K562 (cell line): ENCODE data around the gene RERE. TPM values are rescaled to one million over a fixed set of nuclear protein-coding genes. Genes with fewer than 3 reads are reported as not detected.

Experiments used
- ATAC-seq: fragments of 200-7000 bp; cut with Tn5 transposase; 3 replicates; pipeline ENCODE4 v1.9.1; 2020; ENCODE audit warnings: moderate library complexity
- BruUV-seq: library from RNA; stranded (reverse); fragments of 400-500 nt; replicated peaks from 2 replicates; lab custom pipeline; 2021; lab: Mats Ljungman, UMichigan
- CTCF ChIA-PET: fragments of 300-600 bp; formaldehyde crosslinking; extraction: SDS; loops from one replicate; lab custom pipeline; 2021; ENCODE audit warnings: low intra/inter-chr PET ratio; lab: Yijun Ruan, JAX
- POLR2A ChIA-PET: fragments of 300-600, 350-650 bp; sonication (Branson Sonifier 250); formaldehyde crosslinking; extraction: SDS; loops from one replicate; lab custom pipeline; 2021; ENCODE audit warnings: antibody characterized with exemption, inconsistent platforms; lab: Yijun Ruan, JAX
- DNase-seq, 4 experiments: peaks; one replicate each; pipeline versions ENCODE4 v3.0.0 to v3.0.0-alpha.2; 2011 to 2018; ENCODE audit warnings: low spot score in 3 of 4, mixed read lengths in 3 of 4; ENCODE audit errors: extremely low read depth in 1 of 4
- FAIRE-seq: peaks from 2 replicates; lab custom pipeline; 2011; peaks lifted over from hg19 to GRCh38; lab: Jason Lieb, UNC
- H2AFZ ChIP-seq: 2 replicates; pipeline ENCODE4 v1.6.0; 2011; ENCODE audit warnings: low read depth, low read length, control low read depth, inconsistent platforms
- H3K27ac ChIP-seq: fragments of 200-600 bp; 3 replicates; pipeline ENCODE4 v1.8.0; 2011; ENCODE audit warnings: low read depth, mild to moderate bottlenecking, control low read depth, inconsistent platforms, low read length, moderate library complexity, mixed read lengths; ENCODE audit errors: extremely low read depth
- H3K27me3 ChIP-seq, 2 experiments: fragments of 300-600 bp in 1 of 2; 2 replicates in 1 of 2; 3 replicates in 1 of 2; pipeline versions ENCODE4 v1.6.0 to v1.8.0; 2011; ENCODE audit warnings: inconsistent platforms in 2 of 2, low read length in 2 of 2, mild to moderate bottlenecking in 1 of 2, mixed read lengths in 1 of 2, moderate library complexity in 1 of 2; ENCODE audit not compliant: control insufficient read depth in 2 of 2, insufficient read depth in 2 of 2
- H3K36me3 ChIP-seq: fragments of 300-600 bp; 3 replicates; pipeline ENCODE4 v1.8.0; 2011; ENCODE audit warnings: mild to moderate bottlenecking, low read length, inconsistent platforms; ENCODE audit not compliant: control insufficient read depth, insufficient read depth
- H3K4me1 ChIP-seq, 2 experiments: fragments of 200-600 bp in 1 of 2; replicated peaks in 1 of 2; 2 replicates in 1 of 2; 3 replicates in 1 of 2; pipeline versions ENCODE4 v1.5.1 to v1.8.0; 2011; ENCODE audit warnings: inconsistent platforms in 2 of 2, low read length in 2 of 2, mild to moderate bottlenecking in 1 of 2, mixed read lengths in 1 of 2, moderate library complexity in 1 of 2; ENCODE audit not compliant: control insufficient read depth in 2 of 2, insufficient read depth in 2 of 2
- H3K4me2 ChIP-seq: 2 replicates; pipeline ENCODE4 v1.6.1; 2011; ENCODE audit warnings: low read length, control low read depth, inconsistent platforms, mixed read lengths; ENCODE audit not compliant: insufficient read depth
- H3K4me3 ChIP-seq: fragments of 200-600 bp; sonication (generic), shearing (Covaris generic); 2 replicates; pipeline ENCODE4 v1.5.1; 2016; ENCODE audit warnings: control low read depth, inconsistent platforms
- H3K79me2 ChIP-seq: fragments of 200-600 bp; 3 replicates; pipeline ENCODE4 v1.8.0; 2011; ENCODE audit warnings: low read length, inconsistent platforms; ENCODE audit not compliant: control insufficient read depth, insufficient read depth
- H3K9ac ChIP-seq, 2 experiments: 2 replicates each; pipeline versions ENCODE4 v1.6.0 to v1.6.1; 2011; ENCODE audit warnings: low read depth in 2 of 2, low read length in 2 of 2, control low read depth in 1 of 2, inconsistent platforms in 1 of 2, mild to moderate bottlenecking in 1 of 2, mixed read lengths in 1 of 2; ENCODE audit not compliant: insufficient read depth in 1 of 2
- H3K9me1 ChIP-seq: one replicate; pipeline ENCODE4 v1.6.0; 2011; ENCODE audit warnings: inconsistent platforms, mild to moderate bottlenecking, low read length, moderate library complexity; ENCODE audit not compliant: control insufficient read depth, insufficient read depth
- H3K9me3 ChIP-seq: replicated peaks from 2 replicates; pipeline ENCODE4 v1.5.1; 2011; ENCODE audit warnings: low read depth, low read length, inconsistent platforms; ENCODE audit not compliant: control insufficient read depth, insufficient read depth
- H4K20me1 ChIP-seq: replicated peaks from 2 replicates; pipeline ENCODE4 v1.6.1; 2011; ENCODE audit warnings: low read length, inconsistent platforms, mixed read lengths; ENCODE audit not compliant: control insufficient read depth, insufficient read depth
- ARID3B ChIP-seq: fragments of 250-450 bp; sonication (Bioruptor Pico); IDR thresholded peaks from 2 replicates; pipeline ENCODE4 v1.4.0; 2020; ENCODE audit warnings: borderline replicate concordance
- CREM ChIP-seq: IDR thresholded peaks from 2 replicates; pipeline ENCODE4 v1.6.1; 2014; ENCODE audit warnings: antibody characterized with exemption, low read depth
- L3MBTL2 ChIP-seq: fragments of 450-650 bp; IDR thresholded peaks from 2 replicates; pipeline ENCODE4 v1.6.1; 2016; ENCODE audit warnings: mild to moderate bottlenecking, moderate library complexity
- SETDB1 ChIP-seq: IDR thresholded peaks from one replicate; pipeline ENCODE4 v1.6.1; 2012; ENCODE audit warnings: low read length, control low read depth, inconsistent platforms
- ZNF263 ChIP-seq: sonication (generic); formaldehyde crosslinking; IDR thresholded peaks from 2 replicates; pipeline ENCODE4 v1.8.0; 2022; ENCODE audit warnings: mild to moderate bottlenecking, missing genetic modification reagents, borderline replicate concordance
- ZNF384 ChIP-seq: IDR thresholded peaks from 2 replicates; pipeline ENCODE4 v1.6.1; 2012; ENCODE audit warnings: low read depth, low read length, improper control_type of control experiment
- WGBS: fragments of 100-300 bp; shearing (Covaris generic); methylation state at CpG from one replicate; pipeline ENCODE4 v1.1.6; 2016; ENCODE audit warnings: low coverage, mixed read lengths; ENCODE audit not compliant: insufficient coverage; ENCODE audit errors: missing lambda C conversion rate; 5-methylcytosine and 5-hydroxymethylcytosine counted together
- in situ Hi-C: fragments of 300-500 bp; cut with MboI; formaldehyde crosslinking; loops from 4 replicates; pipeline ENCODE4 v1.15.0; 2018; ENCODE audit warnings: inconsistent platforms, mixed read lengths
- intact Hi-C: fragments of 100-400 bp; cut with micrococcal nuclease; formaldehyde crosslinking; loops from 2 replicates; pipeline ENCODE4 v1.14.2; 2022
- polyA plus RNA-seq, 8 experiments: library from polyadenylated mRNA; depleted of rRNA in 4 of 8; stranded (reverse) in 5 of 8; unstranded in 3 of 8; fragments of >200 nt; fragmentation: Nextera tagmentation in 2 of 8; fragmentation: Illumina TruSeq in 1 of 8; extraction: Ambion mirVana in 2 of 8; extraction: Trizol in 1 of 8; gene quantifications; 2 replicates each; pipeline versions ENCODE4 v1.2.1 to v1.2.3, GENCODE V29; 2011 to 2014; ENCODE audit warnings: inconsistent platforms in 1 of 8, missing spikeins in 1 of 8
- total RNA-seq, 7 experiments: library from RNA; depleted of rRNA in 6 of 7; stranded (reverse); fragments of >200 nt in 6 of 7; fragmentation: Illumina TruSeq in 2 of 7; extraction: Trizol in 2 of 7; gene quantifications; 2 replicates each; pipeline versions ENCODE4 v1.2.1 to v1.2.3, GENCODE V29; 2011 to 2021; ENCODE audit warnings: low replicate concordance in 1 of 7
- TF ChIP-seq, protein P1 (sequence below), 2 experiments: fragments of 450-650 bp; IDR thresholded peaks; 2 replicates each; pipeline ENCODE4 v1.6.1; 2016

RERE gene
- total and polyA plus RNA-seq, 9 of the 15 experiments (the other 6 are each of a cell fraction or from before 2014, with no cell fraction given): 3.0 to 51.5 (median 13.4) TPM

DNA sequence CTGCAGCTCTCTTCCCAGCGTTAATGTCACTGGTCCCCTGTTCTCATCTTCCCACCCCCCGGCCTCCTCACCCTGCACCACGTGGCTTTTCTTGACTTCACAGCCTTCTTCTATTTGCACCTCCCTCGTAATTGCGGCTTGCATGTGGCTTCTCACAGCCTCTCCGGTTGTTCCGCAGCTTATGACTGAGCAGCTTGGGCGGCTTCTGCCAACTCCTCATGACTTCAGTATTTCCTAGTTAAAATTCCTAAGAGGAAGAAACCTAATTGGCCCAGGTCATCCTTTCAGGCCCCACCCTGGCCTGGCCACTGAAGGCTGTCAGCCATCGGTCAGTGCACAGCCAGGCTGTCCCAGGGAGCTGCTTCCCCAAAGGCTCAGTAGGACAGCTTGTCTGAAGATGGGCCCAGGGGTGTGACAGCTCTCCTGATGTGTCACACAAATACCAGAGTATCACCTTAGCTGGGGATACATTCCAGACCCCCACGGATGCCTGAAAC is 8.6 kb upstream of the RERE start (continued):
- TF ChIP-seq ARID3B (CRISPR knock-in tag): no peak
- TF ChIP-seq L3MBTL2: peak; percentile 25; the same call in 1 of the 2 replicates

DNA sequence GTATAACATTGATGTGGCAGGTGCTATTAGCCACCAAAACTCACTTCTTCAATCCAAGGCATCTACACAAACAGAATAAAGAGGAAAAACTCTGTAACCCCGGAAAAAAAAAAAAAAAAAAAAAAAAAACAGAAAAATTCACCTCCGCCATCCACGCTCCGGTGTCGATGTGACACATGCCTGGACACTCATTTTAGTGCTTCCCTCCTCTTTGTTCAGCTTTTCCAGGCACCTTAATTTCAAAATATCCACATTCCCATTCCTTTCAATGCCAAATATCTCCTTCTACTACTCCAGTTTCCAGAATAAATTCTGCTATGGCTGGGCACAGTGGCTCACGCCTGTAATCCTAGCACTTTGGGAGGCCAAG is 5.8 kb upstream of the RERE start:
- ATAC-seq: no peak
- Histone ChIP-seq H3K4me1 (peaks cover 0 to 19% of the 10 kb centered on the region in 2 experiments; a peak in 3 of 5 replicates), H3K4me3 (no peak overlapping the region), H3K9me1 (no peaks in the 10 kb centered on the region), H3K4me2 (no peak overlapping the region), H3K79me2 (no peaks in the 10 kb centered on the region), H2AFZ (peak overlapping the region; percentile 87), H4K20me1 (no peaks in the 10 kb centered on the region), H3K27ac (no peak overlapping the region), H3K27me3 (no peaks in the 10 kb centered on the region), H3K9me3 (no peaks in the 10 kb centered on the region), H3K9ac (no peak overlapping the region), H3K36me3 (no peaks in the 10 kb centered on the region)
- TF ChIP-seq, protein P1, sequence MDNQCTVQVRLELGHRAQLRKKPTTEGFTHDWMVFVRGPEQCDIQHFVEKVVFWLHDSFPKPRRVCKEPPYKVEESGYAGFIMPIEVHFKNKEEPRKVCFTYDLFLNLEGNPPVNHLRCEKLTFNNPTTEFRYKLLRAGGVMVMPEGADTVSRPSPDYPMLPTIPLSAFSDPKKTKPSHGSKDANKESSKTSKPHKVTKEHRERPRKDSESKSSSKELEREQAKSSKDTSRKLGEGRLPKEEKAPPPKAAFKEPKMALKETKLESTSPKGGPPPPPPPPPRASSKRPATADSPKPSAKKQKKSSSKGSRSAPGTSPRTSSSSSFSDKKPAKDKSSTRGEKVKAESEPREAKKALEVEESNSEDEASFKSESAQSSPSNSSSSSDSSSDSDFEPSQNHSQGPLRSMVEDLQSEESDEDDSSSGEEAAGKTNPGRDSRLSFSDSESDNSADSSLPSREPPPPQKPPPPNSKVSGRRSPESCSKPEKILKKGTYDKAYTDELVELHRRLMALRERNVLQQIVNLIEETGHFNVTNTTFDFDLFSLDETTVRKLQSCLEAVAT (IDR thresholded peaks at IDR 0.05): peak in 1 of 2 experiments; percentile 79; a peak in 2 of 4 replicates
- TF ChIP-seq ZNF263: no peak
- 0 out of 2 replicates have a peak, but pooled peaks have one; percentile 28 for TF ChIP-seq ZNF384
- no peak for TF ChIP-seq CREM
- TF ChIP-seq SETDB1: no peak
- WGBS: 81% methylated on average over 5 of the region's 6 CpGs
- in situ Hi-C loops (no loop called here), intact Hi-C loops (no loop called here)
- CTCF ChIA-PET: no interaction called here
- POLR2A ChIA-PET: interaction anchor here (0.9 kb wide), 1 partner anchor 11 kb away, joined by 3 read pairs; no protein-coding TSS in a partner anchor
- FAIRE-seq: no peak
- no peak for DNase-seq
- no TSS peak for BruUV-seq
